Aortic smooth muscle cell (primary cell): ENCODE results near the gene LNPK. TPM values are rescaled to one million over a fixed set of nuclear protein-coding genes. Genes with fewer than 3 reads are reported as not detected.

Source experiments
- total RNA-seq: library from RNA; depleted of rRNA; stranded (reverse); fragments of >200 nt; gene quantifications from 2 replicates; pipeline ENCODE4 v1.2.3, GENCODE V29; 2014

LNPK gene, protein sequence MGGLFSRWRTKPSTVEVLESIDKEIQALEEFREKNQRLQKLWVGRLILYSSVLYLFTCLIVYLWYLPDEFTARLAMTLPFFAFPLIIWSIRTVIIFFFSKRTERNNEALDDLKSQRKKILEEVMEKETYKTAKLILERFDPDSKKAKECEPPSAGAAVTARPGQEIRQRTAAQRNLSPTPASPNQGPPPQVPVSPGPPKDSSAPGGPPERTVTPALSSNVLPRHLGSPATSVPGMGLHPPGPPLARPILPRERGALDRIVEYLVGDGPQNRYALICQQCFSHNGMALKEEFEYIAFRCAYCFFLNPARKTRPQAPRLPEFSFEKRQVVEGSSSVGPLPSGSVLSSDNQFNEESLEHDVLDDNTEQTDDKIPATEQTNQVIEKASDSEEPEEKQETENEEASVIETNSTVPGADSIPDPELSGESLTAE
- total RNA-seq, result 33.0 and 36.5 TPM in 2 replicates

DNA sequence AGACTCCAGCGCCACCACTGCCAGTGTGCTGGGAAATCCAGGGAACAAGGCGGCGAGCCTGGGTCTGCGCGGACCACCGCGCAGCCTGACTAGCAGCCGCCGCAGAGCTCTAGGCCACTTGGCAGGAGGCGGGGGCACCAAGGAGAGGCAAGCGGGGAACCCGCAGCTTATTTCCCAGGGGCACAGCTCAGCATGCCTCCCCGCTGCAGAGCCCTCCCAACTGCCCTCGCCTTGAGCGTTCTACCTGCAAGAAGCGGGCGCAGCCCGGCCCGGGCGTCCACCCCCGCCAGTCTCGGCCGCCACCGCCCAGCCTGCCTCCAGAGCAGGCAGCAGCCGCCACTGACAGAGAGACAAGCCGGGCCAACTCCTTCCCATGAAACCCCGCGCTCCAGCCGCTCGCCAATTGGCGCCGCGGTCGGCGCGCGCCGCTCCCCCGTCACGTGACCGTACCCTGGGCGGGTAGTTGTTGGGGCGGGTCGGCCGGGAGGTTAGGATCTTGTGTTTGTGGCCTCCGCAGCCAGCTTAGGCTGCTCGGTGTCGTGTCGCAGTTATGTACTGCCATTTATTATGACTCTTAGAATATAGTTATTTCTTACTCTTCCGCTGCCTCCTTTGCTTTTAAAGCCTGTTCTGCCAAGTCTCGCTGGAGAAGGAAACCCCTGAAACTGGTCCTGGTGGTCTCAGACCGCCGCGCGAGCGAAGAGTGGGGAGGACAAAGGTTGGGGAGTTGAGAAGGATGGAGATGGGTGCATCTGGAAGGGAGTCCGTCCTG lies at the start of gene LNPK:
Gene LNPK, minus strand, starts transcription at position 352 of the 772 bp plus-strand sequence. CDS start 6,683 bp downstream, outside the sequence.

Other genes starting within 250 kb of the LNPK start
- not detected in 2 replicates for gene EVX2, start 81.7 kb upstream of the LNPK start, total RNA-seq
- not detected in 2 replicates for gene HOXD13, start 90.5 kb upstream of the LNPK start, total RNA-seq
- not detected in 2 replicates for gene HOXD12, start 97.5 kb upstream of the LNPK start, total RNA-seq
- gene HOXD11, start 105.0 kb upstream of the LNPK start, total RNA-seq, result not detected in 2 replicates
- gene HOXD10, start 114.5 kb upstream of the LNPK start, total RNA-seq, result not detected in 2 replicates
- not detected in 2 replicates for gene HOXD9, start 120.5 kb upstream of the LNPK start, total RNA-seq
- gene HOXD8, start 127.4 kb upstream of the LNPK start, total RNA-seq, result 0.06 TPM in 1 of 2 replicates, not detected in the other
- gene HOXD4, start 149.3 kb upstream of the LNPK start, total RNA-seq, result 0.06 TPM in 1 of 2 replicates, not detected in the other
- gene HOXD3, start 155.0 kb upstream of the LNPK start, total RNA-seq, result not detected in 2 replicates
- not detected in 2 replicates for gene HOXD1, start 186.4 kb upstream of the LNPK start, total RNA-seq